K562 (cell line): Measurements from ENCODE around the gene SPIRE1. TPM values are rescaled to one million over a fixed set of nuclear protein-coding genes. Genes with fewer than 3 reads are reported as not detected.

Experiments
- CEBPB ChIP-seq: fragments of 450-650 bp; IDR thresholded peaks from 2 replicates; pipeline ENCODE4 v1.6.1; 2016; ENCODE audit warnings: missing genetic modification characterization, missing compliant biosample characterization
- CSDE1 ChIP-seq, 2 experiments: fragments of 450-650 bp; IDR thresholded peaks; 2 replicates each; pipeline ENCODE4 v1.6.1; 2016; ENCODE audit warnings: mild to moderate bottlenecking in 1 of 2
- DMBX1 ChIP-seq: fragments of 250-450 bp; sonication (Bioruptor Pico); IDR thresholded peaks from 2 replicates; pipeline ENCODE4 v1.8.0; 2022; ENCODE audit warnings: inconsistent platforms, mild to moderate bottlenecking, moderate library complexity, borderline replicate concordance
- FOXP4 ChIP-seq: sonication (generic); formaldehyde crosslinking; IDR thresholded peaks from 2 replicates; pipeline ENCODE4 v1.8.0; 2022; ENCODE audit warnings: mild to moderate bottlenecking, missing genetic modification reagents, borderline replicate concordance
- GATAD2A ChIP-seq: fragments of 450-650 bp; IDR thresholded peaks from 2 replicates; pipeline ENCODE4 v1.6.1; 2017
- HDAC1 ChIP-seq, 2 experiments: fragments of 450-650 bp; IDR thresholded peaks; 2 replicates each; pipeline ENCODE4 v1.6.1; 2016 to 2017; ENCODE audit warnings: inconsistent platforms in 1 of 2, mild to moderate bottlenecking in 1 of 2, moderate library complexity in 1 of 2
- HEY1 ChIP-seq: fragments of 250-450 bp; sonication (Bioruptor Pico); IDR thresholded peaks from 2 replicates; pipeline ENCODE4 v1.5.0; 2020; ENCODE audit warnings: mild to moderate bottlenecking, moderate library complexity, borderline replicate concordance
- HMGN3 ChIP-seq: IDR thresholded peaks from 2 replicates; pipeline ENCODE4 v1.6.1; 2011; ENCODE audit warnings: borderline replicate concordance, low read depth, mild to moderate bottlenecking, mixed read lengths, low read length; ENCODE audit not compliant: insufficient read length; ENCODE audit errors: extremely low read depth
- HNRNPUL1 ChIP-seq: fragments of 200-400 bp; formaldehyde crosslinking; IDR thresholded peaks from 2 replicates; pipeline ENCODE4 v1.6.1; 2017; ENCODE audit warnings: low read length
- KAT2B ChIP-seq: IDR thresholded peaks from one replicate; pipeline ENCODE4 v1.6.1; 2012; ENCODE audit warnings: low read depth, mild to moderate bottlenecking, control low read depth, inconsistent platforms, low read length, moderate library complexity
- NFRKB ChIP-seq: fragments of 450-650 bp; IDR thresholded peaks from 2 replicates; pipeline ENCODE4 v1.6.1; 2016; ENCODE audit warnings: low read depth
- RCOR1 ChIP-seq, 2 experiments: IDR thresholded peaks; 2 replicates each; pipeline ENCODE4 v1.6.1; 2012; ENCODE audit warnings: low read depth in 2 of 2, low read length in 2 of 2, borderline replicate concordance in 1 of 2, improper control_type of control experiment in 1 of 2
- SAFB ChIP-seq: fragments of 200-400 bp; formaldehyde crosslinking; IDR thresholded peaks from 2 replicates; pipeline ENCODE4 v1.6.1; 2017; ENCODE audit warnings: low read depth, low read length, borderline replicate concordance
- SAFB2 ChIP-seq: fragments of 200-400 bp; formaldehyde crosslinking; IDR thresholded peaks from 2 replicates; pipeline ENCODE4 v1.6.1; 2018; ENCODE audit warnings: borderline replicate concordance, low read length, low read depth, moderate library complexity; ENCODE audit not compliant: severe bottlenecking
- SIN3A ChIP-seq, 2 experiments: fragments of 150-350 bp in 1 of 2; IDR thresholded peaks; 2 replicates each; pipeline ENCODE4 v1.6.1; 2011 to 2016; ENCODE audit warnings: borderline replicate concordance in 2 of 2, low read depth in 2 of 2, low read length in 2 of 2, mild to moderate bottlenecking in 2 of 2, moderate library complexity in 2 of 2; ENCODE audit not compliant: control insufficient read depth in 1 of 2
- SMARCC2 ChIP-seq: fragments of 450-650 bp; IDR thresholded peaks from 2 replicates; pipeline ENCODE4 v1.6.1; 2017; ENCODE audit warnings: antibody characterized with exemption, moderate library complexity, mild to moderate bottlenecking, low read depth
- STAT5B ChIP-seq: fragments of 250-450 bp; sonication (Bioruptor Pico); IDR thresholded peaks from 2 replicates; pipeline ENCODE4 v1.8.0; 2021; ENCODE audit warnings: mild to moderate bottlenecking, inconsistent platforms
- TAF15 ChIP-seq: fragments of 200-400 bp; formaldehyde crosslinking; IDR thresholded peaks from 2 replicates; pipeline ENCODE4 v1.6.1; 2017; ENCODE audit warnings: mild to moderate bottlenecking, low read depth, low read length, moderate library complexity
- ZBTB1 ChIP-seq: sonication (generic); formaldehyde crosslinking; IDR thresholded peaks from 2 replicates; pipeline ENCODE4 v1.8.1; 2023; ENCODE audit warnings: missing genetic modification reagents, low read depth, mild to moderate bottlenecking, borderline replicate concordance
- ZBTB5 ChIP-seq: fragments of 450-650 bp; IDR thresholded peaks from 2 replicates; pipeline ENCODE4 v1.6.1; 2017; ENCODE audit warnings: antibody characterized with exemption
- ZNF212 ChIP-seq: fragments of 450-650 bp; formaldehyde crosslinking; IDR thresholded peaks from 2 replicates; pipeline ENCODE4 v1.4.0; 2020; ENCODE audit warnings: mild to moderate bottlenecking
- ZNF445 ChIP-seq: fragments of 250-450 bp; sonication (Bioruptor Pico); IDR thresholded peaks from 2 replicates; pipeline ENCODE4 v1.4.0; 2020; ENCODE audit warnings: low read depth, mild to moderate bottlenecking, moderate library complexity
- ZNF551 ChIP-seq: fragments of 250-450 bp; sonication (Bioruptor Pico); IDR thresholded peaks from 2 replicates; pipeline ENCODE4 v1.5.0; 2021; ENCODE audit warnings: mild to moderate bottlenecking, moderate library complexity
- ZNF586 ChIP-seq: fragments of 450-650 bp; formaldehyde crosslinking; conservative IDR thresholded peaks from 2 replicates; pipeline ENCODE4 v1.4.0; 2020; ENCODE audit warnings: mild to moderate bottlenecking, moderate library complexity
- ZSCAN32 ChIP-seq: fragments of 450-650 bp; formaldehyde crosslinking; IDR thresholded peaks from 2 replicates; pipeline ENCODE4 v1.4.0; 2020; ENCODE audit warnings: mild to moderate bottlenecking, moderate library complexity
- polyA plus RNA-seq, 8 experiments: library from polyadenylated mRNA; depleted of rRNA in 4 of 8; stranded (reverse) in 5 of 8; unstranded in 3 of 8; fragments of >200 nt; fragmentation: Nextera tagmentation in 2 of 8; fragmentation: Illumina TruSeq in 1 of 8; extraction: Ambion mirVana in 2 of 8; extraction: Trizol in 1 of 8; gene quantifications; 2 replicates each; pipeline versions ENCODE4 v1.2.1 to v1.2.3, GENCODE V29; 2011 to 2014; ENCODE audit warnings: inconsistent platforms in 1 of 8, missing spikeins in 1 of 8
- total RNA-seq, 7 experiments: library from RNA; depleted of rRNA in 6 of 7; stranded (reverse); fragments of >200 nt in 6 of 7; fragmentation: Illumina TruSeq in 2 of 7; extraction: Trizol in 2 of 7; gene quantifications; 2 replicates each; pipeline versions ENCODE4 v1.2.1 to v1.2.3, GENCODE V29; 2011 to 2021; ENCODE audit warnings: low replicate concordance in 1 of 7

Gene SPIRE1
- total and polyA plus RNA-seq, 9 of the 15 experiments (the other 6 are each of a cell fraction or from before 2014, with no cell fraction given), result 2.9 to 14.0 (median 10.2) TPM

GRCh38 chr18:12403601-12404506 is 254.1 kb downstream of the SPIRE1 start (continued):
- TF ChIP-seq ZNF586 (CRISPR knock-in tag), result no peak
- TF ChIP-seq RCOR1 (IDR thresholded peaks at IDR 0.05; ENCODE audit: borderline replicate concordance in 1 of 2, low read depth in 2 of 2, low read length in 2 of 2), result peak in 1 of 2 experiments; percentile 69; a peak in 2 of 4 replicates
- no peak for TF ChIP-seq CSDE1 (IDR thresholded peaks at IDR 0.05)
- TF ChIP-seq HEY1 (CRISPR knock-in tag), result no peak
- no peak for TF ChIP-seq DMBX1 (CRISPR knock-in tag)
- no peak; a peak in 1 of 4 replicates for TF ChIP-seq HDAC1 (IDR thresholded peaks at IDR 0.05)
- no peak for TF ChIP-seq STAT5B (CRISPR knock-in tag)
- no peak for TF ChIP-seq GATAD2A
- TF ChIP-seq HMGN3, result no peak
- no peak for TF ChIP-seq TAF15
- TF ChIP-seq ZNF445 (CRISPR knock-in tag), result no peak
- no peak for TF ChIP-seq ZBTB5
- no peak for TF ChIP-seq HNRNPUL1
- TF ChIP-seq SIN3A (IDR thresholded peaks at IDR 0.05; ENCODE audit: borderline replicate concordance in 2 of 2, control insufficient read depth in 1 of 2, low read depth in 2 of 2, low read length in 2 of 2), result no peak
- TF ChIP-seq KAT2B, result no peak
- TF ChIP-seq ZSCAN32 (CRISPR knock-in tag), result no peak
- TF ChIP-seq NFRKB, result no peak
- no peak for TF ChIP-seq FOXP4 (CRISPR knock-in tag)
- TF ChIP-seq CEBPB (tag), result no peak
- TF ChIP-seq SAFB, result no peak
- peak; percentile 90 for TF ChIP-seq SMARCC2
- no peak for TF ChIP-seq SAFB2
- TF ChIP-seq ZBTB1 (CRISPR knock-in tag), result no peak
- no peak for TF ChIP-seq ZNF551
- TF ChIP-seq ZNF212 (CRISPR knock-in tag), result no peak
